Adrenal gland (tissue), 12 donors: Measurements from ENCODE around the gene CDKAL1. TPM values are rescaled to one million over a fixed set of nuclear protein-coding genes. Genes with fewer than 3 reads are reported as not detected.

Experiments
- DNase-seq, 7 donors: peaks; one replicate each; pipeline ENCODE4 v3.0.0-alpha.2; 2019 to 2020
- H3K27ac ChIP-seq, 5 donors: fragments of 200-600 bp; sonication (generic) in 4 of 5; 1 replicate in 3 of 5; 2 replicates in 2 of 5; pipeline versions ENCODE4 v1.5.1 to v1.8.0; 2016 to 2020; ENCODE audit warnings: mild to moderate bottlenecking in 1 of 5
- H3K27me3 ChIP-seq: fragments of 200-600 bp; 2 replicates; pipeline ENCODE4 v1.8.0; 2021
- H3K36me3 ChIP-seq, 2 donors: fragments of 200-600 bp; replicated peaks in 1 of 2; 1 replicate in 1 of 2; 2 replicates in 1 of 2; pipeline versions ENCODE4 v1.5.1 to v1.8.0; 2018 to 2022
- H3K4me1 ChIP-seq, 2 donors: fragments of 200-600 bp; replicated peaks in 1 of 2; 1 replicate in 1 of 2; 2 replicates in 1 of 2; pipeline versions ENCODE4 v1.5.1 to v1.8.0; 2018 to 2021
- H3K4me3 ChIP-seq, 4 donors: fragments of 200-600 bp; sonication (generic) in 3 of 4; one replicate each; pipeline ENCODE4 v1.5.1; 2016 to 2018
- H3K9me3 ChIP-seq, 3 donors: fragments of 200-600 bp; sonication (generic) in 1 of 3; replicated peaks in 1 of 3; 1 replicate in 2 of 3; 2 replicates in 1 of 3; pipeline versions ENCODE4 v1.5.1 to v1.8.0; 2016 to 2021
- CTCF ChIP-seq, 6 experiments: fragments of 450-650 bp in 4 of 6; fragments of 200-600 bp in 2 of 6; sonication (generic) in 1 of 6; IDR thresholded peaks; 1 replicate in 5 of 6; 2 replicates in 1 of 6; pipeline versions ENCODE4 v1.5.1 to v1.8.0; 2016 to 2021; ENCODE audit warnings: antibody characterized with exemption in 6 of 6, mild to moderate bottlenecking in 2 of 6, moderate library complexity in 1 of 6
- POLR2A ChIP-seq, 2 donors: fragments of 450-650 bp; IDR thresholded peaks; one replicate each; pipeline ENCODE4 v1.6.1; 2017; ENCODE audit warnings: antibody characterized with exemption in 2 of 2, mild to moderate bottlenecking in 2 of 2, moderate library complexity in 1 of 2
- WGBS, 4 donors: extraction: QIAGEN DNeasy Blood & Tissue Kit in 2 of 4; methylation state at CpG; one replicate each; pipeline versions ENCODE4 v1.1.5 to v1.1.7; 2013 to 2017; 5-methylcytosine and 5-hydroxymethylcytosine counted together
- intact Hi-C, 2 donors: fragments of 100-400 bp; cut with DNase I; formaldehyde crosslinking; loops; one replicate each; pipeline versions ENCODE4 v1.14.1 to v1.15.0; 2022 to 2023
- polyA plus RNA-seq, 3 donors: library from polyadenylated mRNA; stranded (reverse); fragments of 200-250 nt in 2 of 3; fragments of 350-450 nt in 1 of 3; fragmentation: Illumina TruSeq in 1 of 3; extraction: RNeasy Lipid Tissue Mini Kit (QIAGEN cat#74804) in 1 of 3; gene quantifications; one replicate each; pipeline ENCODE4 v1.2.3, GENCODE V29; 2013 to 2014
- total RNA-seq, 9 donors: library from RNA; depleted of rRNA in 4 of 9; stranded (reverse); fragments of >200 nt in 4 of 9; fragments of 120-200 nt in 1 of 9; fragmentation: NEBNext Ultra II Directional in 1 of 9; extraction: Animal tissue kit (Norgen Biotek cat#: 25700) in 1 of 9; gene quantifications; one replicate each; pipeline versions ENCODE4 v1.1.0 to v1.2.4, GENCODE V29; 2013 to 2023
- donor health status: healthy with polysubstance abuse.
- donor health status: Bipolar disorder and iron deficiency.
- donor health status: DM: yes; HTN: yes; CAD: no.
- donor health status: DM: no; HTN: no; CAD: no.
- donor health status: DM: no; HTN: no; CAD: no.
- donor health status: DM: yes; HTN: yes; CAD: no.

The CDKAL1 gene
- total and polyA plus RNA-seq, 12 donors, result 3.9 to 21.1 (median 10.6) TPM

- 73 to 83% (median 76%) methylated on average over 3 of the region's 3 CpGs for WGBS, 4 donors
- H3K4me1 ChIP-seq, result no peaks in the 10 kb centered on the region
- TF ChIP-seq CTCF (IDR thresholded peaks at IDR 0.05) (no peak), POLR2A (IDR thresholded peaks at IDR 0.05) (no peak)
These were observed 463.0 kb downstream of the CDKAL1 start for GRCh38 chr6:20997143-20997769.

GRCh38 chr6:20997770-20998147 is 463.5 kb downstream of the CDKAL1 start:
- no peak overlapping the region for H3K27ac ChIP-seq
- H3K27me3 ChIP-seq, result no peaks in the 10 kb centered on the region
- intact Hi-C loops, result no loop called here
- no peak for DNase-seq
- H3K4me1 ChIP-seq, result no peaks in the 10 kb centered on the region
- no peak overlapping the region for H3K4me3 ChIP-seq
- no peaks in the 10 kb centered on the region for H3K9me3 ChIP-seq
- WGBS, 4 donors, result 82 to 92% (median 86%) methylated on average over 3 of the region's 3 CpGs
- TF ChIP-seq POLR2A (IDR thresholded peaks at IDR 0.05) (no peak), CTCF (IDR thresholded peaks at IDR 0.05) (no peak)
- no peaks in the 10 kb centered on the region for H3K36me3 ChIP-seq

More at GRCh38 chr6:20997143-20997769, 463.0 kb downstream of the CDKAL1 start:
- no peaks in the 10 kb centered on the region for H3K36me3 ChIP-seq
- H3K9me3 ChIP-seq, result no peaks in the 10 kb centered on the region
- intact Hi-C loops, result no loop called here
- H3K27me3 ChIP-seq, result no peaks in the 10 kb centered on the region
- no peak for DNase-seq
- H3K27ac ChIP-seq, result no peak overlapping the region
- no peak overlapping the region for H3K4me3 ChIP-seq

- no peaks in the 10 kb centered on the region for H3K9me3 ChIP-seq
- no peak for DNase-seq
- H3K36me3 ChIP-seq, result no peaks in the 10 kb centered on the region
- intact Hi-C loops, result no loop called here
- TF ChIP-seq CTCF (IDR thresholded peaks at IDR 0.05), result no peak
- TF ChIP-seq POLR2A (IDR thresholded peaks at IDR 0.05), result no peak
- no peaks in the 10 kb centered on the region for H3K4me1 ChIP-seq
- WGBS, 4 donors, result 91 to 96% (median 95%) methylated on average over 6 of the region's 6 CpGs
- no peak overlapping the region for H3K27ac ChIP-seq
- H3K27me3 ChIP-seq, result no peaks in the 10 kb centered on the region
- no peak overlapping the region for H3K4me3 ChIP-seq
These were observed 464.6 kb downstream of the CDKAL1 start for GRCh38 chr6:20998748-20999448.

GRCh38 chr6:21000331-21000801 is 466.1 kb downstream of the CDKAL1 start:
- WGBS, 4 donors, result 96 to 100% (median 98%) methylated on average over 2 of the region's 2 CpGs
- Histone ChIP-seq H3K27ac (no peak overlapping the region), H3K4me1 (no peaks in the 10 kb centered on the region), H3K27me3 (no peaks in the 10 kb centered on the region), H3K9me3 (no peaks in the 10 kb centered on the region), H3K4me3 (no peak overlapping the region), H3K36me3 (no peaks in the 10 kb centered on the region)
- no peak for DNase-seq
- TF ChIP-seq POLR2A (IDR thresholded peaks at IDR 0.05), result no peak
- TF ChIP-seq CTCF (IDR thresholded peaks at IDR 0.05), result no peak
- intact Hi-C loops, result no loop called here
